Large intestine (tissue), 12 donors: ENCODE data around the gene CDV3. TPM values are rescaled to one million over a fixed set of nuclear protein-coding genes. Genes with fewer than 3 reads are reported as not detected.
"Not testable (repeated sequence)": the region's sequence is repeated elsewhere in the genome, so short reads cannot be mapped to it uniquely, and the experiment has no call there.

ENCODE experiments used
- DNase-seq, 2 donors: peaks; one replicate each; pipeline versions ENCODE4 v3.0.0 to v3.0.0-alpha.2; 2013
- H3K27ac ChIP-seq: one replicate; pipeline ENCODE4 v1.5.1; 2013; ENCODE audit warnings: low read length
- H3K27me3 ChIP-seq: 2 replicates; pipeline ENCODE4 v1.6.1; 2013; ENCODE audit warnings: low read length; ENCODE audit not compliant: control insufficient read depth, insufficient read depth
- H3K36me3 ChIP-seq: 2 replicates; pipeline ENCODE4 v1.6.1; 2013; ENCODE audit warnings: low read length; ENCODE audit not compliant: control insufficient read depth, insufficient read depth
- H3K4me1 ChIP-seq: one replicate; pipeline ENCODE4 v1.6.1; 2013; ENCODE audit warnings: low read length; ENCODE audit not compliant: control insufficient read depth, insufficient read depth
- H3K4me3 ChIP-seq: one replicate; pipeline ENCODE4 v1.5.1; 2013; ENCODE audit warnings: low read length
- H3K9me3 ChIP-seq: one replicate; pipeline ENCODE4 v1.6.1; 2013; ENCODE audit warnings: mild to moderate bottlenecking, low read depth, low read length, moderate library complexity; ENCODE audit not compliant: control insufficient read depth
- WGBS: methylation state at CpG from one replicate; pipeline ENCODE4 v1.1.5; 2013; ENCODE audit warnings: low lambda C conversion rate; ENCODE audit not compliant: insufficient coverage; 5-methylcytosine and 5-hydroxymethylcytosine counted together
- long read RNA-seq, 11 donors: transcript quantifications; one replicate each; lab custom pipeline, GENCODE V29; 2026
- polyA plus RNA-seq: library from polyadenylated mRNA; unstranded; fragments of 120-200 nt; gene quantifications from one replicate; pipeline ENCODE4 v1.2.1, GENCODE V29; 2013

The CDV3 gene, protein sequence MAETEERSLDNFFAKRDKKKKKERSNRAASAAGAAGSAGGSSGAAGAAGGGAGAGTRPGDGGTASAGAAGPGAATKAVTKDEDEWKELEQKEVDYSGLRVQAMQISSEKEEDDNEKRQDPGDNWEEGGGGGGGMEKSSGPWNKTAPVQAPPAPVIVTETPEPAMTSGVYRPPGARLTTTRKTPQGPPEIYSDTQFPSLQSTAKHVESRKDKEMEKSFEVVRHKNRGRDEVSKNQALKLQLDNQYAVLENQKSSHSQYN
- 117 TPM for polyA plus RNA-seq
- long read RNA-seq, donor 1, transcript CDV3-203 (5 exons, 955 nt), result major isoform, 9 of 190 reads
- long read RNA-seq, donor 1, partial matches to known transcripts, result 178 of 190 reads
- long read RNA-seq, donor 1, other reads (novel, unspliced or antisense), result 0 of 190 reads
- long read RNA-seq, donor 2, transcript CDV3-203 (5 exons, 955 nt), result major isoform, 18 of 35 reads
- long read RNA-seq, donor 2, transcript CDV3-201 (5 exons, 3,307 nt), result minor isoform, 5 of 35 reads
- long read RNA-seq, donor 2, partial matches to known transcripts, result 12 of 35 reads
- long read RNA-seq, donor 2, other reads (novel, unspliced or antisense), result 0 of 35 reads
- long read RNA-seq, donor 3, result 0 reads
- long read RNA-seq, donor 4, partial matches to known transcripts, result 0 of 1 reads
- long read RNA-seq, donor 4, other reads (novel, unspliced or antisense), result 0 of 1 reads
- long read RNA-seq, donor 5, partial matches to known transcripts, result 0 of 7 reads
- long read RNA-seq, donor 5, other reads (novel, unspliced or antisense), result 0 of 7 reads
- long read RNA-seq, donor 6, transcript CDV3-203 (5 exons, 955 nt), result major isoform, 12 of 152 reads
- long read RNA-seq, donor 6, transcript CDV3-201 (5 exons, 3,307 nt), result minor isoform, 10 of 152 reads
- long read RNA-seq, donor 6, partial matches to known transcripts, result 130 of 152 reads
- long read RNA-seq, donor 6, other reads (novel, unspliced or antisense), result 0 of 152 reads
- long read RNA-seq, donor 7, transcript CDV3-203 (5 exons, 955 nt), result major isoform, 6 of 7 reads
- long read RNA-seq, donor 7, partial matches to known transcripts, result 0 of 7 reads
- long read RNA-seq, donor 7, other reads (novel, unspliced or antisense), result 0 of 7 reads
- long read RNA-seq, donor 8, transcript CDV3-203 (5 exons, 955 nt), result major isoform, 16 of 45 reads
- long read RNA-seq, donor 8, transcript CDV3-201 (5 exons, 3,307 nt), result minor isoform, 5 of 45 reads
- long read RNA-seq, donor 8, partial matches to known transcripts, result 24 of 45 reads
- long read RNA-seq, donor 8, other reads (novel, unspliced or antisense), result 0 of 45 reads
- long read RNA-seq, donor 9, transcript CDV3-203 (5 exons, 955 nt), result major isoform, 19 of 33 reads
- long read RNA-seq, donor 9, partial matches to known transcripts, result 10 of 33 reads
- long read RNA-seq, donor 9, other reads (novel, unspliced or antisense), result 0 of 33 reads
- long read RNA-seq, donor 10, transcript CDV3-201 (5 exons, 3,307 nt), result minor isoform, 6 of 45 reads
- long read RNA-seq, donor 10, transcript CDV3-203 (5 exons, 955 nt), result major isoform, 16 of 45 reads
- long read RNA-seq, donor 10, partial matches to known transcripts, result 23 of 45 reads
- long read RNA-seq, donor 10, other reads (novel, unspliced or antisense), result 0 of 45 reads
- long read RNA-seq, donor 11, transcript CDV3-203 (5 exons, 955 nt), result major isoform, 18 of 22 reads
- long read RNA-seq, donor 11, partial matches to known transcripts, result 0 of 22 reads
- long read RNA-seq, donor 11, other reads (novel, unspliced or antisense), result 0 of 22 reads

GRCh38 chr3:133573629-133574194, at the start of gene CDV3:
CDV3 (plus strand) TSS chr3:133573686; CDS start chr3:133574045, 359 bp downstream.
- Histone ChIP-seq H3K36me3 (peaks cover 26% of the 10 kb centered on the region), H3K27me3 (no peaks in the 10 kb centered on the region), H3K9me3 (no peaks in the 10 kb centered on the region), H3K4me3 (peak within 1 kb of the TSS; percentile 66), H3K27ac (peak within 1 kb of the TSS; percentile 95), H3K4me1 (peaks cover 3% of the 10 kb centered on the region)
- DNase-seq, result no peak
- no CpG with 5 or more reads among the region's 81 CpGs for WGBS

DNA sequence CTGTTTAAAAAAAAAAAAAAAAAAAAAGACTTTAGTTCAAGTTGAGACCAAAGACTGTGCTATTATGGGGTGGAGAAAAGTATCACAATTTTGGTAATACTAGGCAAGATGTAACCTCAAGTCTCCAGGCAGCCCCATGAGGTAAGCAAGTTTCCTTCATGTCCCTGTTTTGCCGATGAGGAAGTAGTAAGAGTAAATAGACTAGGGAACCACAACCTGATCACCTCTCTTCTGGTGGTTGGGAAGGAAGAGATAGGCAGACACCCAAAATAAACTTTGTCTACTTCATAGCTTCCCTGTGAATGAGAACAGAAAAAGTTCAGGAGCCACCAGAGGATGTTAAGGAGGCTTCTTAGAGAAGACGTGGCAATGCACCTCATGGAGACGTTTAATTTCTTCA, 49.7 kb upstream of the CDV3 start:
- H3K36me3 ChIP-seq, H3K4me1 ChIP-seq, H3K27me3 ChIP-seq, H3K4me3 ChIP-seq, H3K9me3 ChIP-seq, DNase-seq, H3K27ac ChIP-seq: not testable (repeated sequence)
- no CpG with 5 or more reads among the region's 3 CpGs for WGBS

GRCh38 chr3:133525435-133525834, 48.1 kb upstream of the CDV3 start:
- Histone ChIP-seq H3K4me3 (no peak overlapping the region), H3K27me3 (no peaks in the 10 kb centered on the region)
- DNase-seq, result no peak

DNA sequence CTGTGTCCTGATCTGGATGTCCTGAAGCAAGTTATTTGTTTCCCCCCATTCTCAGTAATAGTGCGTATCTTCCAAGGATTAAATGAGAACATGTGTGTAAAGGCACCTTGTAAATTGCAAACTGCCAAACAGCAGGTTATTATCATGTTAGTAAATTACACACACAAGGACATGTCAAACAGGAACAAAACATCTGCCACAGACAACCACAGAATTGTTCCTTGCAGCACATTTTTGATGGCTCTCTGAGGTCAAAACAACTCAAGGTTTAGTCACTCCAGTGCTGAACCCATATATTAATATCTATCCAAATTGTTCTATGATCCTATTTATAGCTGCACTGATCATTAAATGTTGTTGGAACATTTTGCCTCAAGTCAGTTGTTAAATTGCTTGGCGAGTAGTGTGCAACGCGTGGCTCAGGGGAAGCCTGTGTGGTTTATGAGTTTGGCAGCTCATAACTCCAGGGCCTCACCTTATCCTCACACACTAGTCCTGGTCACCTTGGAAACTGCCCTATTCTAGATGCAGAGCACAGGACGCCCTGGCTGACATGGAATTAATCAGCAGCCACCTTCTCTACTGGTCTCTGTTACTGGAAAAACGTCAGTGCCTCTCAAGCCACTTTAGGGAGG, 46.3 kb upstream of the CDV3 start:
- no peak for DNase-seq
- WGBS, result 0% methylated on average over 1 of the region's 6 CpGs

More at GRCh38 chr3:133525435-133525834, 48.1 kb upstream of the CDV3 start:
- H3K4me1 ChIP-seq, result no peaks in the 10 kb centered on the region
- no peak overlapping the region for H3K27ac ChIP-seq
- H3K36me3 ChIP-seq, result no peaks in the 10 kb centered on the region
- no peaks in the 10 kb centered on the region for H3K9me3 ChIP-seq

GRCh38 chr3:133529809-133530208, 43.7 kb upstream of the CDV3 start:
- no CpG with 5 or more reads among the region's 2 CpGs for WGBS
- no peaks in the 10 kb centered on the region for H3K9me3 ChIP-seq
- no peak for DNase-seq
- H3K36me3 ChIP-seq, result no peaks in the 10 kb centered on the region
- H3K4me1 ChIP-seq, result no peaks in the 10 kb centered on the region
- no peaks in the 10 kb centered on the region for H3K27me3 ChIP-seq
- no peak overlapping the region for H3K27ac ChIP-seq
- no peak overlapping the region for H3K4me3 ChIP-seq

More for the DNA sequence above, 46.3 kb upstream of the CDV3 start:
- Histone ChIP-seq H3K4me1 (no peaks in the 10 kb centered on the region), H3K4me3 (no peak overlapping the region), H3K27ac (no peak overlapping the region), H3K36me3 (no peaks in the 10 kb centered on the region), H3K9me3 (no peaks in the 10 kb centered on the region), H3K27me3 (no peaks in the 10 kb centered on the region)

GRCh38 chr3:133531981-133532380, 41.5 kb upstream of the CDV3 start:
- H3K9me3 ChIP-seq, result no peaks in the 10 kb centered on the region
- H3K27me3 ChIP-seq, result no peaks in the 10 kb centered on the region
- no peaks in the 10 kb centered on the region for H3K36me3 ChIP-seq
- WGBS, result no CpG with 5 or more reads among the region's 5 CpGs
- DNase-seq, result peak in 1 of 2 donors; percentile 9
- peaks cover 2% of the 10 kb centered on the region for H3K4me1 ChIP-seq
- no peak overlapping the region for H3K27ac ChIP-seq
- no peak overlapping the region for H3K4me3 ChIP-seq

GRCh38 chr3:133532951-133533350, 40.5 kb upstream of the CDV3 start:
- no CpG with 5 or more reads among the region's 5 CpGs for WGBS
- DNase-seq, result no peak
- no peaks in the 10 kb centered on the region for H3K27me3 ChIP-seq
- H3K27ac ChIP-seq, result no peak overlapping the region
- no peak overlapping the region for H3K4me3 ChIP-seq
- peaks cover 2% of the 10 kb centered on the region for H3K4me1 ChIP-seq
- no peaks in the 10 kb centered on the region for H3K9me3 ChIP-seq
- H3K36me3 ChIP-seq, result no peaks in the 10 kb centered on the region

DNA sequence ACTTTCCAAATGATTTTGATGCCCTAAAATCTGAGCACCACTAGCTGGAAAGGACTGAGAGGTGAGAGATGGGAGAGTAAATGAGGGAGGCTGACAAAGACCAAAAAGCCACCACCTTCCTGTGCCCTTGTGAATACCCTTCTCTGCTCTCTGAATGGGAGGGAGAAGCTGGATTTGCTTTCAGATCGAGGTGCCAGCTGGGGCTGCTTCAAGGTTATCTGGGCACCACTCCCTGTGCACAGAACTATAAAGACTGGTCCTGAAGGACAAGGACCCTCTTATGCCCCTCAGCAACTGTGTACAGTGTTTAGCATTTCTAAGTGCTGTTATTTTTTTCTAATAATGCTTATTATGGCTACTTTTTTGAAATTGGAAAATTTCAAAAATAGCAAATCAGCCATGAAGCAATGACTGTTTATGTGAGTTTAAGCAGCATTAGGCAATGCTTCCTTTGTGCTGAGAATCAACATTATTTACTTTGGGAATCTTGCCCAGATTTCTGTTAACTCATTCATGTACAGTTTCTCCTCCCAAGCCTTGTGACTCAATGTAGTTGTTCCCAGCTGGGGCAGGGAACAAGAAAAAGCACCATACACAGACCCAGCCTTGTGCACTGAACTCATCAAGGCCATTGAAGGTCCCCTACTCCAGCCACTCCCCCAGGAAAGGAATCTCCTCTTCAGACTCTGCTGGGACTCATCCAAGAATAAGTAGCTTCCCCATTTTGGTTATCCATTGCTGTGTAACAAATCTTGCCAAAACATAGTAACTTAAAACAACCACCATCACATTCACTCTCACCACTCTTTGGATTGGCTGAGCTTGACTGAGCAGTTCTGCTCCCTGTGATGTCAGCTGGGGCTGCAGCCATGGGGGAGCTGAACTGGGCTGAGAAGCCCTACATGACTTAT, 37.3 kb upstream of the CDV3 start:
- no peaks in the 10 kb centered on the region for H3K36me3 ChIP-seq
- no peaks in the 10 kb centered on the region for H3K27me3 ChIP-seq
- peaks cover 6% of the 10 kb centered on the region for H3K9me3 ChIP-seq
- peak; percentile 23 to 37 for DNase-seq
- H3K4me1 ChIP-seq, result peaks cover 2% of the 10 kb centered on the region
- no CpG with 5 or more reads among the region's 1 CpG for WGBS
- H3K27ac ChIP-seq, result no peak overlapping the region
- H3K4me3 ChIP-seq, result no peak overlapping the region
